Liver (tissue), 9 donors: ENCODE results near the gene PAAF1. TPM values are rescaled to one million over a fixed set of nuclear protein-coding genes. Genes with fewer than 3 reads are reported as not detected.

Source experiments
- DNase-seq: peaks from one replicate; pipeline ENCODE4 v3.0.0-alpha.2; 2017; ENCODE audit warnings: low spot score
- H3K27ac ChIP-seq, 2 donors: one replicate each; pipeline ENCODE4 v1.7.0; 2013; ENCODE audit warnings: inconsistent platforms in 2 of 2, low read length in 2 of 2, control low read depth in 1 of 2, low read depth in 1 of 2, mild to moderate bottlenecking in 1 of 2
- H3K27me3 ChIP-seq, 4 donors: one replicate each; pipeline versions ENCODE4 v1.6.1 to v1.7.0; 2013; ENCODE audit warnings: low read length in 3 of 4, inconsistent platforms in 1 of 4, mild to moderate bottlenecking in 1 of 4, moderate library complexity in 1 of 4; ENCODE audit not compliant: control insufficient read depth in 4 of 4, insufficient read depth in 4 of 4
- H3K36me3 ChIP-seq, 4 donors: one replicate each; pipeline versions ENCODE4 v1.6.1 to v1.7.0; 2013; ENCODE audit warnings: low read length in 3 of 4, mild to moderate bottlenecking in 3 of 4, low read depth in 1 of 4, moderate library complexity in 1 of 4; ENCODE audit not compliant: control insufficient read depth in 4 of 4, insufficient read depth in 3 of 4
- H3K4me1 ChIP-seq, 4 donors: one replicate each; pipeline versions ENCODE4 v1.6.1 to v1.7.0; 2013; ENCODE audit warnings: low read length in 3 of 4, mild to moderate bottlenecking in 3 of 4, moderate library complexity in 1 of 4; ENCODE audit not compliant: control insufficient read depth in 4 of 4, insufficient read depth in 4 of 4
- H3K4me3 ChIP-seq, 3 donors: one replicate each; pipeline versions ENCODE4 v1.6.1 to v1.7.0; 2013; ENCODE audit warnings: low read length in 3 of 3, control low read depth in 1 of 3, low read depth in 1 of 3, mild to moderate bottlenecking in 1 of 3
- H3K9ac ChIP-seq, 2 donors: one replicate each; pipeline ENCODE4 v1.7.0; 2013; ENCODE audit warnings: low read length in 2 of 2, mild to moderate bottlenecking in 2 of 2, moderate library complexity in 2 of 2, control low read depth in 1 of 2, low read depth in 1 of 2
- H3K9me3 ChIP-seq, 4 donors: one replicate each; pipeline versions ENCODE4 v1.6.1 to v1.7.0; 2013; ENCODE audit warnings: low read length in 3 of 4; ENCODE audit not compliant: control insufficient read depth in 4 of 4
- ATF3 ChIP-seq: IDR thresholded peaks from 2 replicates; pipeline ENCODE4 v1.6.1; 2016; ENCODE audit warnings: antibody characterized with exemption
- CTCF ChIP-seq: fragments of 150-350 bp; IDR thresholded peaks from 2 replicates; pipeline ENCODE4 v1.5.1; 2017; ENCODE audit warnings: improper control_type of control experiment, low read depth, low read length; ENCODE audit not compliant: missing input control
- EGR1 ChIP-seq, 2 donors: IDR thresholded peaks; 2 replicates each; pipeline ENCODE4 v1.6.1; 2016 to 2018; ENCODE audit warnings: antibody characterized with exemption in 2 of 2, low read depth in 2 of 2
- FOXA1 ChIP-seq: IDR thresholded peaks from 2 replicates; pipeline ENCODE4 v1.6.1; 2016; ENCODE audit warnings: antibody characterized with exemption
- GABPA ChIP-seq, 2 donors: IDR thresholded peaks in 1 of 2; conservative IDR thresholded peaks in 1 of 2; 2 replicates each; pipeline ENCODE4 v1.6.1; 2016; ENCODE audit warnings: antibody characterized with exemption in 2 of 2, mild to moderate bottlenecking in 1 of 2, moderate library complexity in 1 of 2
- HNF4A ChIP-seq, 2 donors: conservative IDR thresholded peaks; 2 replicates each; pipeline ENCODE4 v1.6.1; 2016; ENCODE audit warnings: antibody characterized with exemption in 2 of 2, mild to moderate bottlenecking in 2 of 2
- JUND ChIP-seq, 2 donors: IDR thresholded peaks; 2 replicates each; pipeline ENCODE4 v1.6.1; 2016; ENCODE audit warnings: antibody characterized with exemption in 2 of 2
- MAX ChIP-seq: IDR thresholded peaks from 2 replicates; pipeline ENCODE4 v1.6.1; 2016; ENCODE audit warnings: antibody characterized with exemption
- RAD21 ChIP-seq, 2 donors: IDR thresholded peaks; 2 replicates each; pipeline ENCODE4 v1.6.1; 2016; ENCODE audit warnings: antibody characterized with exemption in 2 of 2, mild to moderate bottlenecking in 2 of 2
- REST ChIP-seq: IDR thresholded peaks from 2 replicates; pipeline ENCODE4 v1.6.1; 2016; ENCODE audit warnings: antibody characterized with exemption, mild to moderate bottlenecking
- RXRA ChIP-seq, 2 donors: IDR thresholded peaks; 2 replicates each; pipeline ENCODE4 v1.6.1; 2017 to 2018; ENCODE audit warnings: antibody characterized with exemption in 2 of 2, mild to moderate bottlenecking in 1 of 2
- SP1 ChIP-seq: IDR thresholded peaks from 2 replicates; pipeline ENCODE4 v1.6.1; 2018; ENCODE audit warnings: antibody characterized with exemption, mild to moderate bottlenecking
- TAF1 ChIP-seq: conservative IDR thresholded peaks from 2 replicates; pipeline ENCODE4 v1.6.1; 2016; ENCODE audit warnings: antibody characterized with exemption, mild to moderate bottlenecking
- YY1 ChIP-seq: IDR thresholded peaks from 2 replicates; pipeline ENCODE4 v1.6.1; 2016; ENCODE audit warnings: antibody characterized with exemption, mild to moderate bottlenecking
- ZBTB33 ChIP-seq: IDR thresholded peaks from 2 replicates; pipeline ENCODE4 v1.6.1; 2016; ENCODE audit warnings: antibody characterized with exemption
- WGBS: extraction: QIAGEN DNeasy Blood & Tissue Kit; methylation state at CpG from one replicate; pipeline ENCODE4 v1.1.7; 2013; 5-methylcytosine and 5-hydroxymethylcytosine counted together
- polyA plus RNA-seq, 2 donors: library from polyadenylated mRNA; stranded (reverse) in 1 of 2; unstranded in 1 of 2; fragments of 200-250 nt in 1 of 2; fragments of >200 nt in 1 of 2; fragmentation: Nextera tagmentation in 1 of 2; extraction: Ambion mirVana in 1 of 2; gene quantifications; one replicate each; pipeline versions ENCODE4 v1.2.1 to v1.2.3, GENCODE V29; 2013 to 2015
- total RNA-seq, 2 donors: library from RNA; depleted of rRNA; stranded (reverse); fragments of >200 nt; gene quantifications; one replicate each; pipeline ENCODE4 v1.2.3, GENCODE V29; 2014
- donor health status: healthy.
- donor health status: healthy.
- donor health status: healthy.
- donor health status: healthy.
- donor health status: healthy.

Gene PAAF1
- total and polyA plus RNA-seq, 4 donors, result 5.3 to 10.4 (median 8.3) TPM

GRCh38 chr11:73944085-73944484, 67.3 kb downstream of the PAAF1 start:
- no peak overlapping the region for H3K27ac ChIP-seq
- H3K9me3 ChIP-seq, result no peaks in the 10 kb centered on the region
- no peak for TF ChIP-seq ATF3
- TF ChIP-seq CTCF, result no peak
- TF ChIP-seq EGR1 (IDR thresholded peaks at IDR 0.05; ENCODE audit: low read depth in 2 of 2), result no peak
- no peak for TF ChIP-seq MAX
- no peak for TF ChIP-seq HNF4A (conservative IDR thresholded peaks at IDR 0.05)
- no peak for TF ChIP-seq RXRA (IDR thresholded peaks at IDR 0.05)
- no peak for TF ChIP-seq REST
- TF ChIP-seq TAF1, result no peak
- TF ChIP-seq YY1, result no peak
- no peak for TF ChIP-seq RAD21 (IDR thresholded peaks at IDR 0.05)
- TF ChIP-seq ZBTB33, result no peak
- no peak for TF ChIP-seq GABPA (IDR thresholded peaks at IDR 0.05 in 1 of 2, conservative IDR thresholded peaks at IDR 0.05 in 1 of 2)
- TF ChIP-seq SP1, result no peak
- H3K4me1 ChIP-seq, result no peaks in the 10 kb centered on the region
- WGBS, result 81% methylated on average over 6 of the region's 6 CpGs
- no peak for DNase-seq
- no peak overlapping the region for H3K4me3 ChIP-seq
- no peak overlapping the region for H3K9ac ChIP-seq
- no peaks in the 10 kb centered on the region for H3K27me3 ChIP-seq
- no peaks in the 10 kb centered on the region for H3K36me3 ChIP-seq

GRCh38 chr11:73944901-73945300, 68.1 kb downstream of the PAAF1 start:
- no peak overlapping the region for H3K27ac ChIP-seq
- DNase-seq, result no peak
- no peak overlapping the region for H3K4me3 ChIP-seq
- H3K4me1 ChIP-seq, result no peaks in the 10 kb centered on the region
- H3K36me3 ChIP-seq, result no peaks in the 10 kb centered on the region
- 77% methylated on average over 10 of the region's 10 CpGs for WGBS
- no peak overlapping the region for H3K9ac ChIP-seq
- H3K9me3 ChIP-seq, result no peaks in the 10 kb centered on the region
- no peaks in the 10 kb centered on the region for H3K27me3 ChIP-seq
- TF ChIP-seq HNF4A (conservative IDR thresholded peaks at IDR 0.05) (no peak), TAF1 (no peak), RAD21 (IDR thresholded peaks at IDR 0.05) (no peak), YY1 (no peak), EGR1 (IDR thresholded peaks at IDR 0.05; ENCODE audit: low read depth in 2 of 2) (no peak), JUND (IDR thresholded peaks at IDR 0.05) (no peak), RXRA (IDR thresholded peaks at IDR 0.05) (no peak), FOXA1 (no peak), GABPA (IDR thresholded peaks at IDR 0.05 in 1 of 2, conservative IDR thresholded peaks at IDR 0.05 in 1 of 2) (no peak), ZBTB33 (no peak), SP1 (no peak), CTCF (no peak)
